HG03439 (cell line): Measurements from ENCODE around the gene PIGA.

Experiments
- ATAC-seq: cut with Tn5 transposase; IDR thresholded peaks from one replicate; pipeline ENCODE4 v1.9.1; 2021; ENCODE audit warnings: mild to moderate bottlenecking, moderate library complexity; ENCODE audit not compliant: unreplicated experiment

Gene PIGA

GRCh38 chrX:15335135-15336022 lies at the start of gene PIGA:
Gene PIGA, minus strand, starts transcription at chrX:15335523. Its CDS starts 3,593 bp downstream, at chrX:15331930.
- ATAC-seq: peak; percentile 99

- ATAC-seq: no peak
Measured at GRCh38 chrX:15384304-15384703, 49.0 kb upstream of the PIGA start, which contains the start of gene VEGFD. Gene VEGFD, minus strand, starts transcription at chrX:15384413. Its CDS starts 467 bp downstream, at chrX:15383946.

- no peak for ATAC-seq
Measured at GRCh38 chrX:15382813-15383212, 47.5 kb upstream of the PIGA start.

GRCh38 chrX:15376956-15377355 lies 41.6 kb upstream of the PIGA start:
- no peak for ATAC-seq

- no peak for ATAC-seq
Measured at GRCh38 chrX:15373976-15374375, 38.7 kb upstream of the PIGA start.

DNA sequence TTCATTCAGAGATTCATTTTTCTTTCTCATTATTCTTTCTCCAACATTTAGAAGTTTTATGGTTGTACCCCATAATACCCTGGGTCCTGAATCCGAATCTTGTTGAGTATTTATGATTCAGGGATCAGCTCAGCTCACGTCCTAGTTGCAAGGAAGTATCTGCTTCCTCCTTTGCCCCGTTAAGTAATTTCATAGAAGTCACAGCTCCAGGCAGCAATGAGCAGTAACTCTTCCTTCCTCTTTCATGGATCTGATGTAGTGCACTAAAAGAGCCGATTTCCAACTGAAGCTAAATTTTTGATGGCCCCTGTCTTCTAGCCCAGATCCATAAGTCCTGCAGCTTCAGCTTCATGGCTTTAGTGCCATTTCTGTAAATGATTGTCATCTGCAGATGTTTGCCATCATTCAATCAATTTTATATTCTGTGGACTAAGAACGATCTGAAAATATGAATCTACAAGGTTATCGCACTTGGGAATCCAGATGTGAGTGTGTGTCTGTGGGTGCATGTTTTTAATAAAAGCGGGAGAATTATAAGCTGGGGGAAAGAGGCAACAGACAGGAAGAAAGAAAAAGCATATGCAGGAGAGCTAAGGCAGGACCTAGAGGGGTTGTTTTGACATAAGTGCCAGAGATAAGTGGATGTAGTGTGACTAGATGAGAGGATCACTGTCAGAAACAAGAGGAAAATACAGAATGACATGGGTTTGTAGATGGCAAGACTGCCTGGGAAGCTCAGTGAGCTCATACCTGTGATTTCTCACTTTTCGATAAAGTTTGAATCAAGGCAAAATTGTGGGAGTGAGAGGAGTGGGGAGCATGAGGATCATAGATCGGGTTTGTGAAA lies 31.4 kb upstream of the PIGA start:
- ATAC-seq: no peak

DNA sequence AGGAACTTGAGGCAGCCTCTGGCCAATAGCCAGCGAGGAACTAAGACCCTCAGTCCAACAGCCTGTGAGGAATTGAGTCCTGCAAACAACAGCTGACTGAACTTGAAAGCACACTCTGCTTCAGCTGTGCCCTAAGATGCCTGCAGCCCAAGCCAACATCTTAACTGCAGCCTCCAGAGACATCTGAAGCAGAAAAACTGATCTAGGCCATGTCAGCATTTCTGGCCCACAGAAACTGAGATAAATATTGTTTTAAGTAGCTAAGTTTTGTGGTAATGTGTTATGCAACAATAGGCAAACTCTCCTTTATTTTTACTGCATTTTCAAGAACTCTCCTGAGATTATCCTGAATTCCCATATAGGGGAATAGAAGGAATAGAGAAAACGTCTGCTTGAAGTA lies 24.4 kb upstream of the PIGA start:
- no peak for ATAC-seq

DNA sequence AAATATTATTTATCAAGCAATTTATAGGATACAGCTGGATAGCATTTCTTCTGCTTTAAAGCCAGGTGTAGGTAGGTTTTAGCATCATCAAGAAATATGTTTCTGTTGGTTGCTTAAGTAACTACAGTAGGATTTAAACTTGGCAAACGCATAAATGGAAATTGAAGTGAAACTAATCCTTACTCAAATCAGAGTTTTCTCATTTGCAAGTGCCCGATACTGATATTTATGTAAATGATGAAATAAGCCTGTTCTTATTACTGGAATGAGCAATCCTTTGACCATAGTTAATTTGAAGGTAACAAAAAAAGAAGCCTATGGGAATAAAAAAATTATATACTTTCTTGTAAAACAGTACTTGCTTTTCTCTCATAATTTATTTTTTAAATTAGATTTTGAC lies 23.2 kb upstream of the PIGA start:
- no peak for ATAC-seq

DNA sequence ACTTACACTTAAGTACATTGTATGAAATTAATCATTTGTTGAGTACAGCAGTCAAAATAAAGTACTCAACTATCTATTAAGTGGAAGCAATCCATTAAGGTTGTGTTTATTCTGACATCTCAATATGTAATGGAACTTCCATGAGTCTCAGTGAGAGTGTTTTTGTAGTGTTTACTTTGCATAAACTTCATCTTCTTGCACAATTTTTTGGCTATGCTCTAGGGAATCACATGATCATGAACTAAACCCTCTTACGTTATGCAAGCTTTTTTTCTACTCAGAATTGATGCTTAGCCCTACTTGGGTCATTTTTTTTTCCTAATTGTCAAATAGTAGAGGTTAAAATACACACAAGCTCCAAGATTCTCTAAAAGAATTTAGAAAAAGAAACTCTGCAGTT lies 21.1 kb upstream of the PIGA start:
- no peak for ATAC-seq

DNA sequence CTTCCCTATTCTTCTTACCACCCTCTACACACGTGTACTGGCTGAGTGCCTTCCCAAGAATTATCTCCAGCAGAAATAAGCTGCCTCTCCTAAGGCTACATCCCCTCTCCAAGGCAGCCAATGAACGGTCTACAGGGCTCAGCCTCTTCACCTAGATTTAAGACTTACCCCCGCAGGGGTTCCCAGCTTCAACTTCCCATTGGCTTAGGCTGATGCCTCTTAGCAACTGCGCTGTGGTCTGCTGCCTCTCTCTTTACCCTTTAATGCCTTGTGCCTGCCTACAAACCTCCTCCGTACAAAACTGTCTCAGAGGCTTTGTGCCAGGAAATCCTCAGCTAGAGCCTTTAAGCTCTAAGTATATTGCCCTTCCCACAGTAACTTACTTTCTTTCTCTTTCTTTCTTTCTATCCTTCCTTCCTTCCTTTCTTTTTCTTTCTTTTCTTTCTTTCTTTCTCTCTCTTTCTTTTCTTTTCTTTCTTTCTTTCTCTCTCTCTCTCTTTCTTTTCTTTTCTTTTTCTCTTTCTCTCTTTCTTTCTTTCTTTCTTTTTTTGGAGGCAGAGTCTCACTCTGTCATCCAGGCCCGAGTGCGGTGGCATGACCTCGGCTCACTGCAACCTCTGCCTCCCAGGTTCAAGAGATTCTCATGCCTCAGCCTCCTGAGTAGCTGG lies 15.1 kb upstream of the PIGA start:
- ATAC-seq: no peak

GRCh38 chrX:15349046-15349445 lies 13.7 kb upstream of the PIGA start:
- ATAC-seq: no peak

DNA sequence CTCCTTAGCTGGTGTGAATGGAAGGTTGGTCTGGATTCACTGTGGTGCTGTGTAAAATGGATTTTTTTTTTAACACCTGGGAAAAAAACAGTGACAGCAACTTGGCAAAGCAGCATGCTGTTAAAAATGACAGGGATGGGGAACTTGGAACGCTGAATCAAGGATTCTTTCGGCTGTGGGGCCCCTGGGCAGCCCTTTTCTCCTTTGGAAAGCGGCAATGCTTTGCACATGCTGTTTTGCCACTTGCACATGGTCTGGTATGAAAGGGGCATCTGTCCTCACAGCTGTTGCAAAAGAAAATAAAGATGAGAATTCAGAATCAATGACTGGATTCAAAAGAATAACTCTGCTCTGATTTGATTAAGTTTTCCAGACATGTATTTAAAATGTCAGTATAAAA lies 10.7 kb upstream of the PIGA start:
- no peak for ATAC-seq

- no peak for ATAC-seq
Measured at GRCh38 chrX:15344106-15344505, 8.8 kb upstream of the PIGA start.

DNA sequence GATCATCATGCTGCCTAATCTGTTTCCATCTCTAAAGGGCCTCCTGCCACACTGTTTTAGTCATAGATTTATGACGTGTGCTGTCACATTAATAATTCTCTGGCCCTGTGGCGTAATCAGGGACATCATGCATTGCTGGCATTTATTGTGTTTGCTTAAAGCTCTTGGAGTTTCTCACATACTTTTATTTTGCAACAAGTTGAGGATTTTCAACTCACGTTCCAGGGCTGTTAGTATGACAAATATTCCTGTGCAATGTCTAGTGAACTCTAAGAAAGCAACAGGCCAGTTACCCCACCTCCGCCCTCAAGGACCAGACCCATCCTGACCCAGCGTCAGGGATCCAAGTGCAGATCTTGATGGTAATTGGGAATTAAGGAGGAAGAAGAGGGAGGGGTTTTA lies 7.8 kb upstream of the PIGA start:
- no peak for ATAC-seq

DNA sequence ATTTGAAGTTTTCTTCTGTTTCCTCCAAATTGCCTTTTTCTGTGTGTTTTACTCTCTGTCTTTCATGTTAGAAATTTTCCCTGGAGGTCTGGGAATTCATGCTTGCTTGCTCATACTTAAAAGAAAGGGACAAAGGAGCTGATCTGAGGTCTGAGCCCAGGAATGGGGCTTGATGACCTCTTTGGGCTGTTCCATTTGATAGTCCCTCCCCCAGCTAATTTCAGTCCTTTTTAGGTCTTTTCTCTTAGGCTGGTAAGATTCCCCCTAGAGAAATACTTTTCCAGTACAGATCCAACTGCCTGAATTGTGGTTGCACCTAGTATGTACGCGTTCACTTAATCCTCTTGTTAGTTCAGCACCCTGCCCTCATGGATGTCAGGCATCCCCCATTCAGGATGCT lies 5.5 kb upstream of the PIGA start:
- ATAC-seq: no peak

GRCh38 chrX:15336023-15336413 lies 695 bp upstream of the PIGA start:
- no peak for ATAC-seq

DNA sequence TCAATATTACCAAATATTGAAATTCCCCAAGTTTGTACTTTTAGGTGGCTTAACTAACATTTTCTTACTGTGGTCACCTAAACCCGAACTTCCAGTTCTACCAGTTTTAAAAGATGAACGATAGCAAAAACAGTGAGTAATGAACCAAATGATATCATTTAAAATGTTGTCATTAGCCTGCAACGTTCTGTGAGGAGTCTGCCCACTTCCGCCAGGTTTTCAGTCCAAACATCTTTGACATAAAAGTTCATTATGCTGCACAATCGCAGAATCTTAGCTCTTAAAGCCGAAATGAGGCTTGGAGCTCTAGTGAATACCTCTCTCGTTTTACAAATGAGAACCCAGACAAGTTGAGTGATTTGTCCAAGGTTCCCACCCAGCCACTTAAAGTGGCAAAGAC lies 762 bp downstream of the PIGA start:
- no peak for ATAC-seq

DNA sequence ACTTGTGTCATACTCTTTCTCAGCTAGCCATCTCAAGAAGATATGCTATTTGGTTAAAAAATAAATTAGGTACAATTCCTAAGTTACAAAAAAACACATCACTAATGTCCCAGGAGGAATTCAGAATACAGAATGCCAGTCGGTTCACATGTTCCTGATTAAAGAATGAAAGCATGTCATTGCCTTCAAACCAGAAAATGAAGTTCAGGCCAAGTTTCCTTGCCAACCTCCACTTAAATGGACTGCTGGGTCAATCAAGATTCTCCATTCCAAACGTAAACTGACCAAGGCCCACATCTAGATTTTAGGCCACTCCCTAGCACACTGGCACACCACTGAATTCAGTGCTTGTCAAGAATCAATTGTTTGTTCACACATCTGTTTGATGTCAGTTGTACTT lies 6.5 kb downstream of the PIGA start:
- ATAC-seq: no peak

DNA sequence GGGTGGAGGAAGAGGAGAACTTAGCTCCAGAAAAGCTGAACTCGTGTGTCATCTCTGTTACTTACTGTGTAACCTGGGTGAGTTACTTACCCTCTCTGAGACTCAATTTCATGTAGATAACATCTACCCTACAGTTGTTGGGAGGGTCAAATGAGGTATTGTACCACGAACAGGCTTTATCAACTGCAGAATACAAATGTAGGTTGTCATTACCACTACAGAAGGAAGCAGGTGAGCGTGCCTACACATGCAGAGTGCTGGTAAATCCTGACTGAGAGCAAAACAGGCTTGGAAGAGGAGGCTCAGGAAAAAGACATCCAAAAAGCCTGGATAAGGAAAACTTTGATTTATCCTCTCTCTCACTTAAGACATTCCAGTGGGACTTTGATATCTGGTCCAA lies 7.2 kb downstream of the PIGA start:
- no peak for ATAC-seq

DNA sequence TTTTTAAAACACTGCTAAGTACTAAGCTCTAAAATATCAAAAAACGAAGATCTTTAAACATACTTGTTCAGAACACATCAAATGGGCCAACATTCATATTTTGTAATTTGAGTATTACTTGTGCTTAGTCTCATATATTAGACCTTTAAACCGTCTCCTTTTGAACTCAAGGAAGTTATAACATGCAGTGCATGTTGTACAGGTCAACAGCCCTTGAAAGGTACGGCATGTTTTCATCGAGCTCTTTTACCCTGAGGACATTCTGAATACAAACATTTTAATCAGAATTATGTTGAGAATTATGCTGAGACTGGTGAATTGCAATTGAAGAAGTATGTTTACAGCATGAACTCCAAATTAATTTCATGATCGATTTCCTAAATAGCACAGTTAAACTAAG lies 12.9 kb downstream of the PIGA start:
- ATAC-seq: no peak

DNA sequence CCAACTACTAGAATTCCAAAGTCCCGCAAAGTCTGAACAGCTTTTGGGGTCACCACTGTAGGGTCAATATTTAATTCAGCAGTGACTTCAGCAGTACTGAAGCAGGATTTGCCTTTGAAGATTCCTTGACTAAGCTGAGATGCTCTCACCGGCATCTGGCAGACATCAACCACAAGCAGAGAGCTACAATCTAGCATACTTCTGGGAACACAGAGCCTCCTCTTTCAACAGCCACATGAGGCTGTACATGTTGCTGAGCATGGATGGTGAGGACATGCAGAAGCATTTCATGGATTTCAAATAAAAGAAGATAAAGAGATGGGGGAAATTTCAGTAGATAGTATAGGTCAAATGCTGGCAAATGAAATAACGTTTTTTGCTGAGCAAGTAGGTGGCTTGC lies 13.3 kb downstream of the PIGA start:
- no peak for ATAC-seq
